Measurements from ENCODE around the gene ZNF423. TPM values are rescaled to one million over a fixed set of nuclear protein-coding genes. Genes with fewer than 3 reads are reported as not detected.

The ZNF423 gene
- total RNA-seq, 1 experiment from 2014 or later, result not detected

GRCh38 chr16:49463529-49463928 is 392.4 kb downstream of the ZNF423 start:
- no peak for DNase-seq (ENCODE audit: low read depth)

- DNase-seq (ENCODE audit: low read depth), result no peak
These were observed 392.9 kb downstream of the ZNF423 start for GRCh38 chr16:49462989-49463371.

- DNase-seq (ENCODE audit: low read depth), result no peak
These were observed 393.4 kb downstream of the ZNF423 start for GRCh38 chr16:49462362-49462988.

GRCh38 chr16:49461517-49461951 is 394.4 kb downstream of the ZNF423 start:
- no peak for DNase-seq (ENCODE audit: low read depth)

GRCh38 chr16:49460786-49461470 is 395.0 kb downstream of the ZNF423 start:
- DNase-seq (ENCODE audit: low read depth), result no peak

- DNase-seq (ENCODE audit: low read depth), result no peak
These were observed 395.8 kb downstream of the ZNF423 start for GRCh38 chr16:49459953-49460735.

- no peak for DNase-seq (ENCODE audit: low read depth)
These were observed 397.1 kb downstream of the ZNF423 start for GRCh38 chr16:49458656-49459445.

GRCh38 chr16:49458243-49458642 is 397.7 kb downstream of the ZNF423 start:
- DNase-seq (ENCODE audit: low read depth), result no peak

- DNase-seq (ENCODE audit: low read depth), result no peak
These were observed 398.7 kb downstream of the ZNF423 start for GRCh38 chr16:49457196-49457595.

GRCh38 chr16:49456763-49457162 is 399.1 kb downstream of the ZNF423 start:
- DNase-seq (ENCODE audit: low read depth), result no peak

GRCh38 chr16:49455991-49456745 is 399.7 kb downstream of the ZNF423 start:
- DNase-seq (ENCODE audit: low read depth), result no peak

GRCh38 chr16:49455181-49455990 is 400.5 kb downstream of the ZNF423 start:
- DNase-seq (ENCODE audit: low read depth), result no peak

GRCh38 chr16:49454426-49455180 is 401.3 kb downstream of the ZNF423 start:
- no peak for DNase-seq (ENCODE audit: low read depth)

- no peak for DNase-seq (ENCODE audit: low read depth)
These were observed 401.9 kb downstream of the ZNF423 start for GRCh38 chr16:49453983-49454382.

- no peak for DNase-seq (ENCODE audit: low read depth)
These were observed 402.9 kb downstream of the ZNF423 start for GRCh38 chr16:49453021-49453420.

- DNase-seq (ENCODE audit: low read depth), result no peak
These were observed 403.3 kb downstream of the ZNF423 start for GRCh38 chr16:49452578-49452977.

GRCh38 chr16:49452108-49452507 is 403.8 kb downstream of the ZNF423 start:
- DNase-seq (ENCODE audit: low read depth), result no peak

GRCh38 chr16:49446805-49447204 is 409.1 kb downstream of the ZNF423 start:
- no peak for DNase-seq (ENCODE audit: low read depth)

- DNase-seq (ENCODE audit: low read depth), result no peak
These were observed 412.3 kb downstream of the ZNF423 start for GRCh38 chr16:49443576-49443975.
